Fibroblast of the aortic adventitia (primary cell): ENCODE measurements around the gene ERC2. TPM values are rescaled to one million over a fixed set of nuclear protein-coding genes. Genes with fewer than 3 reads are reported as not detected.

Source experiments
- DNase-seq: peaks from one replicate; pipeline ENCODE4 v3.0.0-alpha.2; 2010; ENCODE audit warnings: low read depth
- H3K4me3 ChIP-seq: 2 replicates; pipeline ENCODE4 v1.5.1; 2011; ENCODE audit warnings: low read depth, mild to moderate bottlenecking, control low read depth, low read length, moderate library complexity
- CTCF ChIP-seq: IDR thresholded peaks from 2 replicates; pipeline ENCODE4 v1.5.1; 2011; ENCODE audit warnings: mild to moderate bottlenecking, low read length, control low read depth, inconsistent platforms; ENCODE audit not compliant: insufficient read depth
- total RNA-seq: library from RNA; depleted of rRNA; stranded (reverse); fragments of >200 nt; gene quantifications from 2 replicates; pipeline ENCODE4 v1.2.3, GENCODE V29; 2012; ENCODE audit warnings: low replicate concordance

ERC2 gene
- total RNA-seq, 1 donor = 0.09 TPM

DNA sequence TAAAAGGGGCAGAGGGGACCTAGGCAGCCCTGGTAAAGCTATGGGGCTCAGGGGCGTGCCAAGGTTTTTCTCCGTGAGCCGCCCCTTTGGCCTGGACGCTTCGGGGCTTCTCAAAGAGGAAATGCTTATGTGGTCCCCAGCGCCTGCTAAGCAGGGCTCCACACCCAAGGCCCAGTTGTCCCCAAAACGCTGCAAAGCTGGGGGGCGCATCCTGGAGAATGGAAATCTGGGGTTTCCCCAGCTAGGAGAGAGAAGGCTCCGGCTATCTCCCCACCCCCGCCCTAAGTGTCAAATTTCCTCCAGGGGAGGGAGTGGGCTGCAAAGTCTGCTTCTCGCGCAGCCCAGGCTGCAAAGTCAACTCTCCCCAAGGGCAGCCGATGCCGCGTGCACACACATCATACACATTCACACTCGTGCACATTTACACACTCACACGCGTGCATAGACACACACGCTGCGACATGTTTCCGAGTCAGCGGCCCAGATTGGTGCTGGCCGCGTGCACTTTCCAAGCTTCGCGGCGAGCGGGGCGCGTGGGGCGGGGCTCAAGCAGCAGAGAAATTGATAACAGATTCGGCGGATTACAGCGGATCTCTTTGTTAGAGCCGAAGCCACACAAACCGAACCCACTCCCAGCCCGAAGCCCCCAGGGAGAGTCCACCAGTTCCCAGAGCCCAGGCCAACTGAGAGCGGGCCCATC, 985.6 kb downstream of the ERC2 start:
- no peak for TF ChIP-seq CTCF
- peak overlapping the region; percentile 57 for H3K4me3 ChIP-seq
- DNase-seq = no peak

GRCh38 chr3:55481744-55482495, 986.3 kb downstream of the ERC2 start:
- no peak for DNase-seq
- peak overlapping the region; percentile 57 for H3K4me3 ChIP-seq
- peak; percentile 26 for TF ChIP-seq CTCF

DNA sequence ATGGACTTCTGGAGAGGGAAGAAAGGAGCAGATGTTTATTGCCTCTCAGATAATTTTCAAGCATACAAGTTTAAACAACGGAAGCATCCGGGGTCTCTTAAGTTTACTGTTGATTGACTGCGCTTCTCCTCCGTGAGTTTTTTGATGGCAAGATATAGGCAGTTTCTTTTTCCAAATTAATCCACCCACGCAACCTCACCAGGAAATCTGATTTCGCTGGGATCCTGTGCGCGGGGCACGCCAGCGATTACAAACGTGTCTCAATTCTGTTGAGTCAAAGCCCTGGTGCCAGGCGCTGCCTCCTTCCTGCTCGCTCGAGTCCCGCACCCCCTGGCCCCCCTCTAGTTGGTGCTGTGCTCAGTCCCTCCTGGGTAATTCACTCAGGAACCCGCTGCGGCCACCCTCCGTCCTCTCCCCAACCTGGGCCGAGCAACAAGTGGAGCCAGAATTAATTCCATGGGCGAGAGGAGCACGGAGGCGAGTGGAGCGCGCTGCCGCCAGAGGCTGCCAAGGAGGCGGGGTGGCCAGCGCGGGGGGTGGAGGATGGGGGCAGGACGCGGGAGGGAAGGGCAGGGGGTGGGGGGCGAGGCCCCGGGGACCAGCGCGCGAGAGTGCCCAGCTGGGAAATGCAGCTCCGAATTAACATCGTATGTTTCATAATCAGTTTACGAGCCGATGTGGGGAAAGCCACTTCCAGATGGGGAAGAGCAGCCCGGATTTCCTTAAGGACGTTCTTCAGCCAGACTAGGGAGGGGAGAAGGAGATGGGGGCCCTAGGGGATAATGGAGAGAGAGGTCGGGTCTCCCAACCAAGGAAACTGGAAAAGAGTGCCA, 987.1 kb downstream of the ERC2 start:
- no peak for TF ChIP-seq CTCF
- no peak for DNase-seq
- peak overlapping the region; percentile 57 for H3K4me3 ChIP-seq

- H3K4me3 ChIP-seq = no peak overlapping the region
- DNase-seq = no peak
- no peak for TF ChIP-seq CTCF
Observed at GRCh38 chr3:55477306-55478303, 990.7 kb downstream of the ERC2 start.

- H3K4me3 ChIP-seq = no peak overlapping the region
- peak; percentile 73 for DNase-seq
- no peak for TF ChIP-seq CTCF
Observed at GRCh38 chr3:55476515-55476914, 991.8 kb downstream of the ERC2 start.

DNA sequence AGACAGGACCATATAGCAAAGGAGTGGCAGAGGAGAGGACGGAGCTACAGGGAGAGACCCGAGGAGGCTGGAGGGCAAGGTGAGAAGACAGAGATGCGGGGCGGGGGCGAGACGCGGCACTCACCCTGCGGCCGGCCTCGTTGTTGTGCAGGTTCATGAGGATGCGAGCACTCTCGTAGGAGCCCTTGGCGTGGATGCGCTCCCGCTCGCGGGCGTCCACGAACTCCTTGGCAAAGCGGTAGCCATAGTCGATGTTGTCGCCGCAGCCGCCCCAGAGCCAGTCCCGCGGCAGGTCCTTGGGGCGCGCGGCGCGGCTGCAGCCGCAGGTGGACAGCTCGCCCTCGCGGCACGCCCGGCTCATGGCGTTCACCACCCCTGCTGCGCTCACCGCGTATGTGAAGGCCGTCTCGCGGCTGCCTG, 994.0 kb downstream of the ERC2 start:
- no peak overlapping the region for H3K4me3 ChIP-seq
- DNase-seq = no peak
- TF ChIP-seq CTCF = no peak
